HG02642 (cell line): ENCODE measurements around the gene MYLK.

Experiments
- ATAC-seq: cut with Tn5 transposase; IDR thresholded peaks from one replicate; pipeline ENCODE4 v1.9.1; 2021; ENCODE audit warnings: mild to moderate bottlenecking; ENCODE audit not compliant: unreplicated experiment, poor library complexity

The MYLK gene

DNA sequence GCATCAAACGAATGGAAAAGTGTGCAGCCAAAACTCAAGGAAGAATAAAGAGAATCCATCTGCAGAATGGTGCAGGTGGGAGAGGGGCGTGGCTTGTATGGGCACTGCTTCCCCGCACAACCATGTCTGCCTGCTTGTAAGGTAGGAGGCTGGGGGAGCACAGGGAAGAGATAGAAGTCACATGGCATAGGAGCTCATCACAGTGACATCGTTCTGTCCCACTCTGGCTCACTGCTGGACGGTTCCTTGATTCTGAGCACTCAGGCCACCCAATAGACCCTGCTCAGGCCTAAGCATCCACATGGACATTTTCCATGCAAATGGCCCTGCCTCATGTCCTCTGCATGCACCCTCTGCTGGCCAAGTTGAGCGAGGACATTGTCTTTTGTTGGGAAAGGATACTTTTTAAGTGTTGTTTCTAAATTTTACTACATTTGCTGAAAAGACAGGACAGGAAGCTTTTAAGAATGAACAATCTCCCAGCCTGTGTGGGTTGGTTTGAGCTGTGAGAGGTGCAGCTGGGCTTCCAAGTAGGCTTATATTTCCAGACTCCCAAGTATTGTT, 3.1 kb downstream of the MYLK start:
- no peak for ATAC-seq

DNA sequence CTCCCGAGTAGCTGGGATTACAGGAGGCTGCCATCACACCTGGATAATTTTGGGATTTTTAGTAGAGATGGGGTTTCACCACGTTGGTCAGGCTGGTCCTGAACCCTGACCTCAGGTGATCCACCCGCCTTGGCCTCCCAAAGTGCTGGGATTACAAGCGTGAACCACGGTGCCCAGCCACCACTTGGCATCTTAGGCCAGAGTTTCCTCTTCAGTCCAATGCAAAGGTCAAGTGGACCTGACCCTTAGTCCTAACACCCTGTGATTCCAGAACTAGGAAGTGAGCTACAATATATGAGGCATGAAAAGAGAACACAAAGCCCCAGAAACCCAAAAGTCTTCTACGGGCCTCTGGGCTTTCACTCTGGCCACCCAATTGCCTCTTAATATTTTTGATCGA, 5.3 kb downstream of the MYLK start:
- no peak for ATAC-seq

DNA sequence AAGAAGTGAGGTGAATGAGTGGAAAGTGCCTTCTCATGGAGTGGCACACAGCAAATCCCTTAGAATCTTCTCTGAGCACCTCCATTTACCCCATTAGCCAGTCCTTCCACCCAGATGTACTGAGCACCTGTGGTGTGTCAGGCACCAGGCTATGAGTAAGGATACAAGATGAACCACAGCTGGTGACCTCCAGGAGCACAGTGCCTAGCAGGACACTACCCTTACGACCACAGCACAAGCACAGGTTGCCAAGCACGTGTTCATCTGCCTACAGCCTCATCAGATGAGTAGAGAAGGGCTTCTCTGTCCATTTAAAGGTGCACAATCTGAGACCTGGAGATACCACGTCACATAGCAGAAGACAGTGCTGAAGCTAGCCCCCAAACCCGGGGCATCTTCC, 6.2 kb downstream of the MYLK start:
- no peak for ATAC-seq

DNA sequence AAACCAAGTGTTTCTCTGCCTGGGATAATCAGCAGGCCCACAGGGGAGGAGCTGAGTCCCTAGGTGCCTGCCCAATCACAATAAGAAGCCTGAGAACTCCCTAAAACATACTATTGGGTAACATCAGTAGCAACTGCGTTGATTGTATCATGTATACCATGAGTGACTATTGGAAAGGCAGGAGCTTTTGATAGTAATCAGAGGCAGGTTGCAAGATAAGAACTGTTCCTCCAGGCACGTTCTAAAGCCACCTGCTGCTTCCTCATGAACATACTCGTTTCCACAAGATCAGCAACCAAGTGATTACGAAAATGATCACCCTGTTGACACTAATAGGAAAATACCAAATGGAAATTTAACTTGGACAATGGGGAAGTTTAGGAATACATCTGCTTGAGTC, 6.7 kb downstream of the MYLK start:
- ATAC-seq: no peak

DNA sequence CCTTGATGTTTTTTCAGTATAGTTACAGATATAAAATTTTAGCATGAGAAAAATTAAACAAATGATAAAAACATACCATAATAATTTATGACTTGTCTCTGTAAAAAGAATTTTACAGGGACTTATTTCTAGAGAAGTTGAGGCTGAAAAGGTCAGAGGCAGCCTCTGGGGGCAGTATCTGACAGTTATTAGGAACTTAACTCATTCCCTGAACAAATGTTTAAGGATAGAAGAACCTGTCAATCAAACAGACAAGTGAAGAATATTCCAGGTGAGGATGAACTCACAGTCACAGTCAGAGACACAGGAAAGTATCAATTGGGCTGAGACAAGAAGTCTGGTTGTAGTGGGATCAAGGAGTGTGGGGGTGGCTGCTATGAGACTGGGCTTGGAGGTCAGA, 7.3 kb downstream of the MYLK start:
- ATAC-seq: no peak

DNA sequence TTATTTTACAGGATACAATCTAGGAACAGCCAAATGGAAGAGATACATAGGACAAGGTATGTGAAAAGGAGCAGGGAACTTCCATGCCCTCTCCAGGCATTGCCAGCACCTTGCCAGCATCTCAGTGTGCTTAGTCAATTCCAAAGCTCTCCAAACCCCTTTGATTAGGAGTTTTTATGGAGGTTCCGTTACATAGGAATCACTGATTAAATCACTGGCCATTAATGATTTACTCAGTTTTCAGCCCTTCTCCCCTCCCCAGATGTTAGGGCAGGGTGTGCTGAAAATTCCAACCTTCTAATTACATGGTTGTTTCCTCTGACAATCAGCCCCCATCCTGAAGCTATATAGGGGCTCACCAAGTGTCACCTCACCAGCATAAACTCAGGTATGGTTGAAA, 11.5 kb downstream of the MYLK start:
- no peak for ATAC-seq

DNA sequence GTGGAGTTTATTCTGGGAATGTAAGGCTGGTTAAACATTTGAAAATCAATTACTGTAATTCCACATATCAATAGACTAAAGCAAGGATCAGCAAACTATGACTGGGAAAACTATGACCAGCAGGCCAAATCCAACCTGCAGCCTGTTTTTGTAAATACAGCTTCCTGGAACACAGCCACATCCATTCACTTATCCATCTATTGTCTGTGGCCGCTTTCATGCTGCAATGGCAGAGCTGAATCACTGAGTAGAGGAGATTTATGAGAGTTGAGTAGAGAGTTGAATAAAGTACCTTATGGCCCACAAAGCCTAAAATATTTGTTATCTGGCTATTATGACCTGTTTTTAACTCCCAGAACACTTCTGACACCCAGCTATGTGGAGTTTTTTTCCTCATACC, 12.2 kb downstream of the MYLK start:
- ATAC-seq: no peak

DNA sequence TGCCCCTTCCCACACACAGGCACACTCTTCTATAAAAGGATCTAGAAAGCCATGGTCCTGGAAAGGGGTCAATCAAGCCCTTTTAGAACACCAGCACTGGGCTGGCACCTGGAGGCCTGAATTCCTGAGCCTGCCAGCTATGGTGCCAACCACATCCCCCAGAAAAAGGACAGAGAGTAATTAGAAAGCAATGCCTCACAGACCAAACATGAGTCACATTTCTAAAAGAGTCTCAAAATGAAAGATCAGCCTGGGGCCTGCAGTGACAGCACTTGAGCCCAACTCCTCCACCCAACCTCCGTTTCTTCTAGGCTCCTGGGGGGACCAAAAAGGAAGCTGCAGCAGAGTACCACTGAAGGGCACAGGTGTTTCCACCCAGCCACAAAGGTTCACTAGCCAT, 14.1 kb downstream of the MYLK start:
- ATAC-seq: no peak

DNA sequence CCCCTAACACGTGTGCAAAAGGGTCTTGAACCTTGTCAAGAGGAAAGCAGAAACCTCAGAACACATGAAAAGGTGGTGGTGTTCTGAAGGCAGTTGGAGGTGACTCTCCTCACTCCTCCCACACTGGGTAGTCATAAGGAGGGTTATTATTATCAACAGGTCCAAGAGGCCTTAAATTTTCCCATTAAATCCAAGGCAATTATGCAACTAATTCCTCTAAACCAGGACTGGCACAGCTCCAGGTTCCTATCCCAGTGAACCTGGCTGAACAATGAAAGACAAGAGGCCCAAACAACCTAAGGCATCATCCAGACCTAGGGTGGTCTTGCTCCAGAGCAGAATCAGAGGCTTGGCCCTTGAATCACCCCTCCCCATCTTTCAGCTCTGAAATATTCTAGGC, 15.0 kb downstream of the MYLK start:
- no peak for ATAC-seq

DNA sequence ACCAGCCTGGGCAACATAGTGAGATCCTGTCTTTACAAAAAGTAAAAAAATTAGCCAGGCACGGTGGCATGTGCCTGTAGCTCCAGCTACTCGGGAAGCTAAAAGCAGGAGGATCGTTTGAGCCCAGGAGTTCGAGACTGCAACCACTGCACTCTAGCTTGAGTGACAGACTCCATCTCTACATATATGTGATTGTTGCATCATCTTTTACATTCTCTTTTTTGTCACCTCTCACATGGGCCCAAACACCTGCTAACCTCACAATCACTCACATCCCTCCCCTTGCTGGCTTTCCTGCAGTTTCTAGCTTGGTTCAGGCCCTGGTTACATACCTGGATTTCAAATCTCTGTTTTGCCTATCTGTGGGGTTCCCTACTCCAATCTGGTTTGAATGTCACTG, 19.4 kb downstream of the MYLK start:
- no peak for ATAC-seq

DNA sequence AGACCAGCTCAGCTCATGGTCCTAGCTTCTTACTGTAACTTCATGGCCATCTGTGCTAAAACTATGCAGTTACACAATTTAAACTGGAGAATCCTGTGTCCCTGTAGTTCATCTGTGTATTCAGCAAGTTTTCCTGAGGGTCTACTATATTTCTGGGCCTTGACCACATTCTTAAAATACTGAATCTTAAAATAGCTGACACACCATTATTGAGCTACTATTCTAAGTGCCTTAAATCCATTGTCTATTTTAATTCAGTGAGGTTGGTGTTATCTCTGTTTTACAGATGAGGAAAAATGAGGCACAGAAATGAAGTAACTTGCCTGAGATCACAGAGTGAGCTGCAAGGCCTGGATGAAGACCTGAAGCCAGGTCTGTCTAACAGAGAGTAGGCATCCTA, 22.0 kb downstream of the MYLK start:
- no peak for ATAC-seq

DNA sequence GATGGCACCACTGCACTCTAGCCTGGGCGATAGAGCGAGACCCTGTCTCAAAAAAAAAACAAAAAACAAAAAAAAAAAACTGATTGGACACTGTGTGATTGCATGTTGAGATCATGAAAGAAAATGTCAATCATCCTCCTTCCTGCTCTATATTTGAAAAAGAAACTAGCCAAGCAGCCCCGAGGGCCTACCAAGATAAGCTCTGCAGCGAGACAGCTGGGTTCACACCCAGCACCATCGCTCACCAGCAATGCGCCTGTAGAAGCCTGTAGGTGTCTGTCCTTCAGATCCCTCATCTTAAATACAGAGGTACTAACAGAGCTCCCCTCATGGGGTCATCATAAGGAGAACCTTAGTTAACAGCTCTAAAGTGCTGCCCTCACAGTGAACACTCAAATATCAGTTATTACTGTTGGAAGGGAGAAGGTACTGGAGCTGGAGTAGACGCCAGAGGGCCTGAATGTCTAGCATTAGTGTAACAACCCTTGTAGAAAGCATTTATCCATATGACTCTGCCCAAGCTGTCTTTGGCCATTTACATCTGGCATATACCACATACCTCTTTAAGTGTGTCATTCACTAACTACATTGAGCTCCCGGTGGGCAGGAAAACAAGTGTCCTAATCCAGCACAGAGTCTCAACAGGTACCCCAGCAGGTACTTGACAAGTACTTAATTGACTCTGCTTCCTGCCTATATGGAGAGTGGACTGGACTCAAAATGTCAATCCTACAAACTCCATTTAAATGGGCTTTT, 22.9 kb downstream of the MYLK start:
- no peak for ATAC-seq

DNA sequence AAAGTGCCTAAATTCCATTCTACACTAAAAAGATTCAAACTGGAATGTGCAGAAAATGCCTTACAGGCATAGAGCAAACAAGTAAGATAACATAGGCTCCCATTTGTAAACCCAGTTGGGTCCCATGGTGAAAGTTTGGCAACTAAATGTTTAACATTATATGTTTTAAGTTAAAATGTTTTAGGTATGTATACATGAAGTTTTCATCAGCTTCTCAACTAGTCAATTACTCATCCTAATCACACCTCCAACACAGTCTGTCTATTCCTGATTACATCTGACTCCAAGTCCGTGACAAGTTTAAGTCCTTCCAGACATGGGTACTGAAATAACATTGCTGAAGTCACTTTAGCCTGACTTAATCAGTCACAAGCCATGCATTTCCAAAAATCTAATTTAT, 25.0 kb downstream of the MYLK start:
- no peak for ATAC-seq

DNA sequence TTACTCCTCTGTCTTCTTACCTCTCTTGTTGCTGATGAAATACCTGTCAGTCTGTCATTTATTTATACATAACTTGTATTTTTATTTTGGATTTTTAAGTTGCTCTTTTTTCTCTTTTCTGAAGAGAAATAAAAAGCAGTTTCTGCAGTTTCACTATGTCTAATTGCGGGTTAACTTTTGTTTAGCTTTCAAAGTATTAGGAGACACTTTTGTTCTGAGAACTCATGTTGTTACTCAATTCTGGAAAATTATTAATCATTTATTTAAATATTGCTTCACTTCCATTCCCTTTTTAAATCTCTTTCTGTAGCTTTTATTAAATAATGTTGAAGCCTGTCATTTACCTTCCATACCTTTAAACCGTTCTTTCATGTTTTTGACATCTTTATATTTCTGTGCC, 29.2 kb downstream of the MYLK start:
- ATAC-seq: no peak

DNA sequence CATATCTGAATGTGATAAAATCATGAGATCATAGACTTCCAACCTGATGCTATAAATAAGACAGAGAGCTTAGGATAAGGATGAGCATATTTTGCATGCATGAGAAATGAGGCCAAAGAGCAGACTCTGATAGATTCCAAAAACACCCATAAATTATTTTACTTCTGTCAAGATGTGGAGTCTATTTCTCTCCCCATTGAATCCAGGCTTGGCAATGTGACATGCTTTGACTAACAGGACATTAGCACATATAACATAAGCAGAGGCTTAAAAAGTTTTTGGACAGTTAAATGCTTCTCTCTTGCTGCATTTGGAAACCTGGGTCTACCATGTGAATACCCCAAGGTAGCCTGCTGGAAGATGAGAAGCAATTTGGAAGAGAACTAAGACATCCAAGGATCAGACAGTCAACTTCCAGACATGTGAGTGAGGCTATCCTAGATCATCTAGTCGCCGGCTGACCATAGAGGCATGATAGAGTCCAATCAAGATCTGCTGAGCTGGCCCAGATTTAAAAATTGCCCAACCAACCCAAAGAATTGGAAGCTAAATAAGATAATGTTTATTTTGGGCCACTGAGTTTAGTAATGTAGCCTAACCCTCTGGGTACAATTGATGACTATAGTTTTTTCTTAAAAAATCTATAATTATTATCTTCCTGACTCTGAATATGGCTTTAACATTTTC, 30.3 kb downstream of the MYLK start:
- ATAC-seq: no peak

DNA sequence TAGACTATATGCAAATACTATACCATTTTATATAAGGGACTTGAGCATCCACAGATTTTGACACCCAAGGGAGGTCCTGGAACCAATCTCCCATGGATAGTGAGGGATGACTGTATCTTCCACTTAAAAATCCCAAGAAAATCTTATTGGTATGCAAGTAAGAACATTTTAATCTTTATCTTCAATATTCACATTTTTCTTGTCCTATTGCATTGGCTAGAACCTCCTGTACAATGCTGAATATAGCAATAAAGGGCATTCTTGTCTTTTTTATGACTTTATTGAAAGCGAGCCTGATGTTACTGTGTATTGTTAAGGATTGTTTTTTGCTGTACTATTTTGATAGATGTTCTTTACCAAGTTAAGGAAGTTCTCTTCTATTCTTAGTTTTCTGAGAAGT, 36.9 kb downstream of the MYLK start:
- ATAC-seq: no peak

DNA sequence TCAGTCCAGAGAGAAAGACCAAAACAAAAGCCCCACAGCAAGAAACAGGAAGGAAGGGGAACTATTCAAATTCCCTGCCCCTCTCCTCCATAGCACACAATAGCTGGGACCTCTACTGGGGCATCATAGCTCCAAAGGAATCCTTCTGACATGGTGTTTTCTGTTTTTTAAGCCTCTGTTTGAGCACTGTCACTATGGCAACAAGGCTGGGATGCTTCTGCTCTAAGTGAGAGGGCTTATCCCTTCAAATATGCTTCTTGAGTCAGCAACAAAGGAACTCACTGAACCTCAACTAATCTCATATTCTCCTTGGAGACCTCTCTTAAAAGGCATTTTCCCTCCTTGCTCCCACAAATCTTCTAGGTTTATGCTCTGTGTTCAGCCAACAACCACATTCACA, 40.5 kb downstream of the MYLK start:
- no peak for ATAC-seq

DNA sequence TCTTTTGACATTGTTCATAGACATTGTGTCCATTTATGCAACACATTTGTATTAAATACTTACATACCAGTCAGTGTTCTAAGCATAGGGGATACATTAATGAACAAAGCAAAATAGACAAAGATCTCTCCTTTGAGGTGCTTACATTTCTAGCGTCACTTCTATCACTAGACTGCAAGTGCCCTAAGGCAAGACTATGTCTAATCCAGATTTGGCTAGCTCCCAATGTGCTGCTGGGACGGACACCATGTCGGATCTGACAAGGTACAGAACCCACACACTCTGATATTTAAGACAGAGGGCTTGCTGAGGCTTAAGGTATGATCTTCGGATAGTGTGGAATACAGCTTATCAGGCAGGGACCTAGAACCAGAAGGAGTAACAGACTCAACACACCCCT, 41.4 kb downstream of the MYLK start:
- no peak for ATAC-seq

DNA sequence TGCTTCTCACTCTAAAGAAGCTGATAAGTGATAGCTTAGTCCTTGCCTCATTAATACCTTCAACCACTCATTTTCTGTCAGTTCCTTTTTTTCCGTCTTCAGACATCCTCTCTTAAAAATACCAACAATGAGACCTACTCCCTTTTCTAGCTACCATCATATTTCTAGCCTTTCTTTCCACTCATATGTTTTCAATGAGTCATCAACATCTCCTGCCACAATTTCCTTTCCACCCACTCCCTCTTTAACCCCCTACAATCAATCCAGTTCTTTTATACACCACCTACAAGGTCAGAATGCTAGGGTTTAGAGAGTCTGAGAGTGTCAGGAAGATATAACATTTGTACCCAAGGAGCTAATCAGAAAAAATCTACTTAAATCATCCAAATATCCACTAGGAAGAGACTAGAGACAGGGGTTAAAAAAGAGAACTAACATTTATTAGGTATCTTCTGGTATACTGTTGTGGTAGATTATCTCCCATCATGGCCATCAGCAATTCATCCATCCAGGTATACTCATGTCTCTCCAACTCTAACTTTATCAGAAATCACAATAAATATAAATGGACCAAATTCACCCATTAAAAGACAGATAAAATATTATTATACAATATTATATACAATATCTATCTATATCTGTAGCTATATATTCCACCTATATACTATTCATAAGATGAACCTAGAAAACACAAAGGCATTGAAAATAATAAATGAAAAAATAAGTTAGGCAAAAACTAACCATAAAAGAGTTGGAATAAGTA, 42.5 kb downstream of the MYLK start:
- no peak for ATAC-seq

DNA sequence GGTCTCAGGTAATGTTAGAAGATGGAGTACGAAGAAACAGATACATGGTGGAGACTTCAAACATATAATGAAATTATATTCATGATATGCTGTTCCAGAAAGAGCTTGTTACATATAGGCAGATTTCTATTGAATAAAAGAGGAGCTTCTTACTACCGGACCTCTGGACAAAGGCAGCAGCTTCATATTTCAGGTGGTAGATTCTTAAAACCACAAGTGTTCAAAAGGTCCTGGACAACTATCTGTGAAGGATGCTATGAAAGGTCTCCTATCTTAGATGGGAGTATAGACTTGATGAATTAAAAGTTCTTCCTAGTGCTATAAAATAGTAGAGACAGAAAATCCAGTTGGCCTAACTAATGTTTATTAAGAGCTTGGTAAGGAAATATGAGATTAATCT, 43.2 kb downstream of the MYLK start:
- ATAC-seq: no peak

DNA sequence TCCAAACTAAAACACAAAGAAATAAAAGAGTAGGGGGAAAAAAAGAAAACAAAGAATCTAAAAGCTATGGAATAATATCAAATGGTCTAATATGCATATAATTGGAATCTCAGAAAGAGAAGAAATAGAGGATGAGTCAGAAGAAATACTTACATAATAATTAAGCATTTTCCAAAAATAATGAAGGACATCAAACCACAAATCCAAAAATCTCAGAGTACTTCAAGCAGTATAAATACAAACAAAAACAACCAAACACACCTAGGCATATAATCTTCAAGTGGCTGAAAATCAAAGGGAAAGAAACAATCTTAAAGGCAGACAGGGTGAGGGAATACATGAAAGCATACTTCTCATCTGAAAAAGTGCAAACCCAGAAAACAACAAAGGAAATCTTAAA, 46.3 kb downstream of the MYLK start:
- no peak for ATAC-seq
